ENCODE measurements around the gene TMEM132A.

TMEM132A gene

GRCh38 chr11:60939855-60940254, 15.6 kb downstream of the TMEM132A start:
- no peak for DNase-seq (ENCODE audit: low read depth)
- in situ Hi-C loops (cut with HindIII; ENCODE audit: low sequenced_read_pairs): no loop called here

DNA sequence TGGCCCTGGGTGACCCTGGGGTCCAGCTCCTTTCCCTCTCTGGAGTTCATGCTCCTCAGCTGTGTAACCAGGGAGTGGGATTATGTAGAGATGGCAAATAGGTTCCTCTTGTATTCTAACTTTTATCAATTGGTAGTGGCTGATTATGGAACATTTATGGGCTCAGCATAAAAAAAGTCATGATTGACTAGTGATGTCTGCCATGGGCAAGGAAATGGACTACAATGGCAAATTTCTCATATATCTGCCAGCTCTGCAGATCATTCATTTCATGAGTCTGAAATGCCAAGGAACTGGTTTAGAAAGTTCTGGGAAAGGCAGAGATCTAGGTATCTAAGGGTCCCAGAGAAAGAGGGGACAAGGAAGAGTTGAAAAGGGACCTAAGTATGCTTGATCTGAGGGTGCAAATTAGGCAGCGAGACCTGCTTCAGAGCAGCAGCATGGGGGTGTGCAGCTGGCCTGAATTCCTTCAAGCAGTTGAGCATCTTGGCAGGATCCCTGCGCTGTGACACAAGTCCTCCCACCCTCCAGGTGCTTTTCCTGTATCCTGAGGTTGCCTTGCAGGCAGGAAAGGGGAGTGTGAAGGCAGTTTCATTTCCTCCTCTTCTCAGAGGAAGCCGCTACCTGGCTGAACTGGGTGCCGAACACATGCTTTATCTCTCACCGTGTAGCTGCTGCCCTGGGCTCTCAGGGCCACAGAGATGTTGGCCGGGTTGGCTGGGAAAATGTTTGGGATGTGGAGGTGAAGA, 17.3 kb downstream of the TMEM132A start:
- in situ Hi-C loops (cut with HindIII; ENCODE audit: low sequenced_read_pairs): no loop called here
- TF ChIP-seq CTCF (IDR thresholded peaks at IDR 0.05; ENCODE audit: low read depth, low read length, missing control alignments): no peak
- DNase-seq (ENCODE audit: low read depth): no peak
- H3K4me3 ChIP-seq (ENCODE audit: low read depth, low read length): no peak overlapping the region

More at GRCh38 chr11:60939855-60940254, 15.6 kb downstream of the TMEM132A start:
- TF ChIP-seq CTCF (IDR thresholded peaks at IDR 0.05; ENCODE audit: low read depth, low read length, missing control alignments): no peak
- no peak overlapping the region for H3K4me3 ChIP-seq (ENCODE audit: low read depth, low read length)

- TF ChIP-seq CTCF (IDR thresholded peaks at IDR 0.05; ENCODE audit: low read depth, low read length, missing control alignments): no peak
- DNase-seq (ENCODE audit: low read depth): no peak
- in situ Hi-C loops (cut with HindIII; ENCODE audit: low sequenced_read_pairs): no loop called here
- H3K4me3 ChIP-seq (ENCODE audit: low read depth, low read length): no peak overlapping the region
Measured at GRCh38 chr11:60942219-60942618, 18.0 kb downstream of the TMEM132A start.

GRCh38 chr11:60942970-60943565, 18.8 kb downstream of the TMEM132A start:
- no peak for TF ChIP-seq CTCF (IDR thresholded peaks at IDR 0.05; ENCODE audit: low read depth, low read length, missing control alignments)
- DNase-seq (ENCODE audit: low read depth): no peak
- in situ Hi-C loops (cut with HindIII; ENCODE audit: low sequenced_read_pairs): no loop called here
- H3K4me3 ChIP-seq (ENCODE audit: low read depth, low read length): no peak overlapping the region

- TF ChIP-seq CTCF (IDR thresholded peaks at IDR 0.05; ENCODE audit: low read depth, low read length, missing control alignments): no peak
- no peak for DNase-seq (ENCODE audit: low read depth)
- H3K4me3 ChIP-seq (ENCODE audit: low read depth, low read length): no peak overlapping the region
- in situ Hi-C loops (cut with HindIII; ENCODE audit: low sequenced_read_pairs): no loop called here
Measured at GRCh38 chr11:60944490-60945294, 20.4 kb downstream of the TMEM132A start.

DNA sequence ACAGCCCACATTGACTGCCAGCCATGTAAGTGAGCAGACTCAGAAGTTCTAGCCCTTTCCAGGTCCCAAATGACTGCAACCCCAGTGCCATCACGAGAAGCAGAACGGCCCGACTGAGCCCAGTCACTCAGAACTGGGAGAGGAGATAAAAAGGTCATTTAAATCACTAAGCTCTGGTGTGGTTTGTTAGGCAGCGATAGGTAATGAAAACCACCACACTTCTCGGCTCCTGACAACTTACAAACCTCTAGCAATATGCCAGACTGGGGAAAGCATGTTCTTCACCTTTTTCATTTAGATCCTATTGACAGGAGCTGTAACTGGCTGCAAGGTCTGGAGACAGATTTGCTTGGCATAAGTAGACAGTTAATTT, 21.0 kb downstream of the TMEM132A start:
- H3K4me3 ChIP-seq (ENCODE audit: low read depth, low read length): no peak overlapping the region
- in situ Hi-C loops (cut with HindIII; ENCODE audit: low sequenced_read_pairs): no loop called here
- no peak for TF ChIP-seq CTCF (IDR thresholded peaks at IDR 0.05; ENCODE audit: low read depth, low read length, missing control alignments)
- DNase-seq (ENCODE audit: low read depth): no peak
